HepG2 (cell line): ENCODE measurements around the gene CEP135. TPM values are rescaled to one million over a fixed set of nuclear protein-coding genes. Genes with fewer than 3 reads are reported as not detected.
A peak's percentile ranks its signal among the peaks of the same experiment; 100 is the strongest.

Source experiments
- BHLHE40 ChIP-seq: IDR thresholded peaks from 2 replicates; pipeline ENCODE4 v1.6.1; 2011; ENCODE audit warnings: low read length, improper control_type of control experiment
- CCDC6 ChIP-seq: sonication (generic); formaldehyde crosslinking; IDR thresholded peaks from 2 replicates; pipeline ENCODE4 v1.8.1; 2022; ENCODE audit warnings: mild to moderate bottlenecking, missing genetic modification reagents, moderate library complexity
- CHCHD3 ChIP-seq: sonication (generic); formaldehyde crosslinking; IDR thresholded peaks from 2 replicates; pipeline ENCODE4 v1.8.0; 2022; ENCODE audit warnings: mild to moderate bottlenecking, missing genetic modification reagents, moderate library complexity
- HOXD1 ChIP-seq: sonication (generic); formaldehyde crosslinking; IDR thresholded peaks from 2 replicates; pipeline ENCODE4 v1.5.0; 2020; ENCODE audit warnings: missing genetic modification reagents
- KAT2B ChIP-seq: fragments of 150-350 bp; IDR thresholded peaks from 2 replicates; pipeline ENCODE4 v1.6.1; 2014; ENCODE audit warnings: low read depth, low read length, borderline replicate concordance
- MATR3 ChIP-seq: sonication (generic); formaldehyde crosslinking; IDR thresholded peaks from 2 replicates; pipeline ENCODE4 v1.4.0; 2020; ENCODE audit warnings: missing genetic modification reagents
- MLLT10 ChIP-seq: sonication (generic); formaldehyde crosslinking; IDR thresholded peaks from 2 replicates; pipeline ENCODE4 v1.4.0; 2020; ENCODE audit warnings: missing genetic modification reagents
- SALL1 ChIP-seq: sonication (generic); formaldehyde crosslinking; IDR thresholded peaks from 2 replicates; pipeline ENCODE4 v1.8.0; 2022; ENCODE audit warnings: mild to moderate bottlenecking, missing genetic modification reagents
- SMAD3 ChIP-seq: sonication (generic); formaldehyde crosslinking; IDR thresholded peaks from 2 replicates; pipeline ENCODE4 v1.4.0; 2020; ENCODE audit warnings: missing genetic modification reagents
- ZBTB8A ChIP-seq: sonication (generic); formaldehyde crosslinking; IDR thresholded peaks from 2 replicates; pipeline ENCODE4 v1.4.0; 2020; ENCODE audit warnings: mild to moderate bottlenecking, low read depth, missing genetic modification reagents, borderline replicate concordance
- ZNF207 ChIP-seq: fragments of 450-650 bp; IDR thresholded peaks from 2 replicates; pipeline ENCODE4 v1.6.1; 2016; ENCODE audit warnings: antibody characterized with exemption, borderline replicate concordance
- ZNF468 ChIP-seq: sonication (generic); formaldehyde crosslinking; IDR thresholded peaks from 2 replicates; pipeline ENCODE4 v1.8.0; 2022; ENCODE audit warnings: mild to moderate bottlenecking, moderate library complexity, missing genetic modification reagents
- ZNF569 ChIP-seq: sonication (generic); formaldehyde crosslinking; IDR thresholded peaks from 2 replicates; pipeline ENCODE4 v1.5.0; 2020; ENCODE audit warnings: mild to moderate bottlenecking, missing genetic modification reagents, moderate library complexity, borderline replicate concordance
- ZNF670 ChIP-seq: sonication (generic); formaldehyde crosslinking; IDR thresholded peaks from 2 replicates; pipeline ENCODE4 v1.8.0; 2022; ENCODE audit warnings: mild to moderate bottlenecking, missing genetic modification reagents, borderline replicate concordance
- ZSCAN12 ChIP-seq: sonication (generic); formaldehyde crosslinking; IDR thresholded peaks from 2 replicates; pipeline ENCODE4 v1.9.0; 2021; ENCODE audit warnings: mild to moderate bottlenecking, missing genetic modification reagents
- polyA plus RNA-seq, 8 experiments: library from polyadenylated mRNA; depleted of rRNA in 3 of 8; stranded (reverse) in 7 of 8; unstranded in 1 of 8; fragments of >200 nt; fragmentation: Illumina TruSeq in 4 of 8; extraction: Trizol in 4 of 8; gene quantifications; 2 replicates each; pipeline versions ENCODE4 v1.2.1 to v1.2.3, GENCODE V29; 2011 to 2016; ENCODE audit warnings: low read depth in 4 of 8, missing spikeins in 1 of 8, mixed read lengths in 1 of 8; ENCODE audit not compliant: insufficient read depth in 1 of 8
- total RNA-seq, 5 experiments: library from RNA; depleted of rRNA; stranded (reverse); fragments of >200 nt; fragmentation: Illumina TruSeq; extraction: Trizol; gene quantifications; 2 replicates each; pipeline ENCODE4 v1.2.3, GENCODE V29; 2016; ENCODE audit warnings: low read depth in 1 of 5
- TF ChIP-seq, protein P1 (sequence below): sonication (generic); formaldehyde crosslinking; IDR thresholded peaks from 2 replicates; pipeline ENCODE4 v1.5.0; 2020; ENCODE audit warnings: mild to moderate bottlenecking, missing genetic modification reagents, borderline replicate concordance
- TF ChIP-seq, protein P2 (sequence below): sonication (generic); formaldehyde crosslinking; IDR thresholded peaks from 2 replicates; pipeline ENCODE4 v1.8.1; 2023; ENCODE audit warnings: missing genetic modification reagents, inconsistent platforms, borderline replicate concordance
- TF ChIP-seq, protein P3 (sequence below): sonication (generic); formaldehyde crosslinking; IDR thresholded peaks from 2 replicates; pipeline ENCODE4 v1.9.0; 2021; ENCODE audit warnings: missing genetic modification reagents, borderline replicate concordance
- TF ChIP-seq, protein P4 (sequence below): sonication (generic); formaldehyde crosslinking; IDR thresholded peaks from 2 replicates; pipeline ENCODE4 v1.4.0; 2020; ENCODE audit warnings: mild to moderate bottlenecking, low read depth, missing genetic modification reagents
- TF ChIP-seq, protein P5 (sequence below): sonication (generic); formaldehyde crosslinking; IDR thresholded peaks from 2 replicates; pipeline ENCODE4 v1.5.1; 2020; ENCODE audit warnings: missing genetic modification reagents, mild to moderate bottlenecking, borderline replicate concordance

Gene CEP135
- total and polyA plus RNA-seq, 2 of the 13 experiments (the other 11 are each of a cell fraction or from before 2014, with no cell fraction given): 1.7 to 8.8 TPM

DNA sequence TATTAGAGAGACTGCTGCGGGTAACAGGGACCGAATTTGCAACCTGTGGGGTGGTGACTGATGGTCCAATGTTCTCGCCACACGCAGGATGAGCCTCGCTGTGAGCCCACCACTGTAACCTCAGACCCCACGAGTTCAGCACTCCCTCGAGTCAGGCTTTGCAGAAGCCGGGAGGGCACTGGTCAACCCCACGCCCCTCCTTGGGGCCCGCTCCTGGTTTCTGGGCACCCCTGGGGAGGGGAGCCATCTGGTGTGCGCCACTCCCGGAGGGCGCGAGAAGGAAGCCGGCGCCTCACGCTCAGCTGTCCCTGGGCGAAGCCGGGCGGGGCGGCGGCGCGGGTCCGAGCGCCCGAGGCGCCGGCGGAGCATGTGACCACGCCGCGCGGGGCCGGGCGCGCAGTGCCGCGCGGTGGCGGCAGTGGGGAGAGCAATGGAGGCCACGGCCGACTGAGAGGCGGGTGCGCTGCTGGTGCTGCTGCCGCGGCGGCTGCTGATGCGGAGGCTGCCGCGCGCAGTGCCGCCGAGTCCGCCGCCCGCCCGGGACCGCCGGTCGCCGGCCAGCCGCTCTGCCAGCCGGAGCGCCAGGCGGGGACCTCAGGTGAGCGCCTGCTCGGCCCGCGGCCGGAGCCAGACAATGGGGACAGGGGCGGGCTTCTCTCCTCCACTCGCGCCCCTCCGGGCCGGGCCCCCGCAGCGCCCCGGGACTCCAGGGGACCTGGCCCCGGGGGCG is 100.1 kb downstream of the CEP135 start (continued):
- TF ChIP-seq, protein P1, sequence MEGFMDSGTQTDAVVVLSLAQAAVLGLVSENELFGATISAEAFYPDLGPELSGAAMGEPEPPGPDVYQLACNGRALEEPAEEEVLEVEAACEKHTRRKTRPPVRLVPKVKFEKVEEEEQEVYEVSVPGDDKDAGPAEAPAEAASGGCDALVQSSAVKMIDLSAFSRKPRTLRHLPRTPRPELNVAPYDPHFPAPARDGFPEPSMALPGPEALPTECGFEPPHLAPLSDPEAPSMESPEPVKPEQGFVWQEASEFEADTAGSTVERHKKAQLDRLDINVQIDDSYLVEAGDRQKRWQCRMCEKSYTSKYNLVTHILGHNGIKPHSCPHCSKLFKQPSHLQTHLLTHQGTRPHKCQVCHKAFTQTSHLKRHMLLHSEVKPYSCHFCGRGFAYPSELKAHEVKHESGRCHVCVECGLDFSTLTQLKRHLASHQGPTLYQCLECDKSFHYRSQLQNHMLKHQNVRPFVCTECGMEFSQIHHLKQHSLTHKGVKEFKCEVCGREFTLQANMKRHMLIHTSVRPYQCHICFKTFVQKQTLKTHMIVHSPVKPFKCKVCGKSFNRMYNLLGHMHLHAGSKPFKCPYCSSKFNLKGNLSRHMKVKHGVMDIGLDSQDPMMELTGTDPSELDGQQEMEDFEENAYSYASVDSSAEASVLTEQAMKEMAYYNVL (CRISPR knock-in tag): no peak
- TF ChIP-seq ZSCAN12 (CRISPR knock-in tag) (no peak), CCDC6 (peak; percentile 47; the same call in 1 of the 2 replicates), ZNF569 (CRISPR knock-in tag) (no peak), CHCHD3 (no peak), ZBTB8A (CRISPR knock-in tag) (no peak), MATR3 (CRISPR knock-in tag) (no peak), ZNF670 (CRISPR knock-in tag) (no peak), BHLHE40 (no peak), ZNF468 (no peak), KAT2B (no peak), SALL1 (0 out of 2 replicates have a peak, but pooled peaks have one; percentile 17), MLLT10 (CRISPR knock-in tag) (no peak), HOXD1 (CRISPR knock-in tag) (no peak), SMAD3 (CRISPR knock-in tag) (no peak), ZNF207 (no peak)
- TF ChIP-seq, protein P2, sequence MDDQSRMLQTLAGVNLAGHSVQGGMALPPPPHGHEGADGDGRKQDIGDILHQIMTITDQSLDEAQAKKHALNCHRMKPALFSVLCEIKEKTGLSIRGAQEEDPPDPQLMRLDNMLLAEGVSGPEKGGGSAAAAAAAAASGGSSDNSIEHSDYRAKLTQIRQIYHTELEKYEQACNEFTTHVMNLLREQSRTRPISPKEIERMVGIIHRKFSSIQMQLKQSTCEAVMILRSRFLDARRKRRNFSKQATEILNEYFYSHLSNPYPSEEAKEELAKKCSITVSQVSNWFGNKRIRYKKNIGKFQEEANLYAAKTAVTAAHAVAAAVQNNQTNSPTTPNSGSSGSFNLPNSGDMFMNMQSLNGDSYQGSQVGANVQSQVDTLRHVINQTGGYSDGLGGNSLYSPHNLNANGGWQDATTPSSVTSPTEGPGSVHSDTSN (CRISPR knock-in tag): no peak
- TF ChIP-seq, protein P3, sequence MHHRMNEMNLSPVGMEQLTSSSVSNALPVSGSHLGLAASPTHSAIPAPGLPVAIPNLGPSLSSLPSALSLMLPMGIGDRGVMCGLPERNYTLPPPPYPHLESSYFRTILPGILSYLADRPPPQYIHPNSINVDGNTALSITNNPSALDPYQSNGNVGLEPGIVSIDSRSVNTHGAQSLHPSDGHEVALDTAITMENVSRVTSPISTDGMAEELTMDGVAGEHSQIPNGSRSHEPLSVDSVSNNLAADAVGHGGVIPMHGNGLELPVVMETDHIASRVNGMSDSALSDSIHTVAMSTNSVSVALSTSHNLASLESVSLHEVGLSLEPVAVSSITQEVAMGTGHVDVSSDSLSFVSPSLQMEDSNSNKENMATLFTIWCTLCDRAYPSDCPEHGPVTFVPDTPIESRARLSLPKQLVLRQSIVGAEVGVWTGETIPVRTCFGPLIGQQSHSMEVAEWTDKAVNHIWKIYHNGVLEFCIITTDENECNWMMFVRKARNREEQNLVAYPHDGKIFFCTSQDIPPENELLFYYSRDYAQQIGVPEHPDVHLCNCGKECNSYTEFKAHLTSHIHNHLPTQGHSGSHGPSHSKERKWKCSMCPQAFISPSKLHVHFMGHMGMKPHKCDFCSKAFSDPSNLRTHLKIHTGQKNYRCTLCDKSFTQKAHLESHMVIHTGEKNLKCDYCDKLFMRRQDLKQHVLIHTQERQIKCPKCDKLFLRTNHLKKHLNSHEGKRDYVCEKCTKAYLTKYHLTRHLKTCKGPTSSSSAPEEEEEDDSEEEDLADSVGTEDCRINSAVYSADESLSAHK (CRISPR knock-in tag): no peak
- TF ChIP-seq, protein P4, sequence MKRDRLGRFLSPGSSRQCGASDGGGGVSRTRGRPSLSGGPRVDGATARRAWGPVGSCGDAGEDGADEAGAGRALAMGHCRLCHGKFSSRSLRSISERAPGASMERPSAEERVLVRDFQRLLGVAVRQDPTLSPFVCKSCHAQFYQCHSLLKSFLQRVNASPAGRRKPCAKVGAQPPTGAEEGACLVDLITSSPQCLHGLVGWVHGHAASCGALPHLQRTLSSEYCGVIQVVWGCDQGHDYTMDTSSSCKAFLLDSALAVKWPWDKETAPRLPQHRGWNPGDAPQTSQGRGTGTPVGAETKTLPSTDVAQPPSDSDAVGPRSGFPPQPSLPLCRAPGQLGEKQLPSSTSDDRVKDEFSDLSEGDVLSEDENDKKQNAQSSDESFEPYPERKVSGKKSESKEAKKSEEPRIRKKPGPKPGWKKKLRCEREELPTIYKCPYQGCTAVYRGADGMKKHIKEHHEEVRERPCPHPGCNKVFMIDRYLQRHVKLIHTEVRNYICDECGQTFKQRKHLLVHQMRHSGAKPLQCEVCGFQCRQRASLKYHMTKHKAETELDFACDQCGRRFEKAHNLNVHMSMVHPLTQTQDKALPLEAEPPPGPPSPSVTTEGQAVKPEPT (CRISPR knock-in tag): no peak
- TF ChIP-seq, protein P5, sequence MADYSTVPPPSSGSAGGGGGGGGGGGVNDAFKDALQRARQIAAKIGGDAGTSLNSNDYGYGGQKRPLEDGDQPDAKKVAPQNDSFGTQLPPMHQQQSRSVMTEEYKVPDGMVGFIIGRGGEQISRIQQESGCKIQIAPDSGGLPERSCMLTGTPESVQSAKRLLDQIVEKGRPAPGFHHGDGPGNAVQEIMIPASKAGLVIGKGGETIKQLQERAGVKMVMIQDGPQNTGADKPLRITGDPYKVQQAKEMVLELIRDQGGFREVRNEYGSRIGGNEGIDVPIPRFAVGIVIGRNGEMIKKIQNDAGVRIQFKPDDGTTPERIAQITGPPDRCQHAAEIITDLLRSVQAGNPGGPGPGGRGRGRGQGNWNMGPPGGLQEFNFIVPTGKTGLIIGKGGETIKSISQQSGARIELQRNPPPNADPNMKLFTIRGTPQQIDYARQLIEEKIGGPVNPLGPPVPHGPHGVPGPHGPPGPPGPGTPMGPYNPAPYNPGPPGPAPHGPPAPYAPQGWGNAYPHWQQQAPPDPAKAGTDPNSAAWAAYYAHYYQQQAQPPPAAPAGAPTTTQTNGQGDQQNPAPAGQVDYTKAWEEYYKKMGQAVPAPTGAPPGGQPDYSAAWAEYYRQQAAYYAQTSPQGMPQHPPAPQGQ (CRISPR knock-in tag): no peak
